Osteocyte (in vitro differentiated cells): ENCODE data around the gene NUP58. TPM values are rescaled to one million over a fixed set of nuclear protein-coding genes. Genes with fewer than 3 reads are reported as not detected.

Source experiments
- DNase-seq: peaks from one replicate; pipeline ENCODE4 v3.0.0; 2021; ENCODE audit warnings: mixed read lengths; ENCODE audit not compliant: unreplicated experiment; ENCODE audit errors: extremely low spot score
- H3K27ac Mint-ChIP-seq: one replicate; pipeline ENCODE4 v1.8.0; 2021; ENCODE audit warnings: mild to moderate bottlenecking, mixed read lengths; ENCODE audit not compliant: unreplicated experiment
- H3K27me3 Mint-ChIP-seq: one replicate; pipeline ENCODE4 v1.8.0; 2021; ENCODE audit warnings: mixed read lengths; ENCODE audit not compliant: unreplicated experiment
- H3K36me3 Mint-ChIP-seq: one replicate; pipeline ENCODE4 v1.8.0; 2021; ENCODE audit warnings: mixed read lengths; ENCODE audit not compliant: unreplicated experiment
- H3K4me1 Mint-ChIP-seq: one replicate; pipeline ENCODE4 v1.8.0; 2021; ENCODE audit warnings: mixed read lengths; ENCODE audit not compliant: unreplicated experiment
- H3K4me3 Mint-ChIP-seq: one replicate; pipeline ENCODE4 v1.8.0; 2021; ENCODE audit warnings: mild to moderate bottlenecking, moderate library complexity, mixed read lengths; ENCODE audit not compliant: unreplicated experiment
- H3K9me3 Mint-ChIP-seq: one replicate; pipeline ENCODE4 v1.8.0; 2021; ENCODE audit warnings: mixed read lengths; ENCODE audit not compliant: unreplicated experiment
- CTCF ChIP-seq: fragments of 200-600 bp; sonication (generic); IDR thresholded peaks from 2 replicates; pipeline ENCODE4 v1.5.0; 2021; ENCODE audit warnings: antibody characterized with exemption, mild to moderate bottlenecking, moderate library complexity
- long read RNA-seq: library from polyadenylated mRNA; unstranded; transcript quantifications from one replicate; pipeline ENCODE4 v2.0.0, GENCODE V29; 2021
- total RNA-seq: library from RNA; stranded (reverse); gene quantifications from 2 replicates; pipeline ENCODE4 v1.2.1, GENCODE V29; 2021

The NUP58 gene
- total RNA-seq = 34.4 and 35.1 TPM in 2 replicates
- long read RNA-seq, full-length matches to known transcripts = 63 of 89 reads
- long read RNA-seq, partial matches to known transcripts = 3 of 89 reads
- long read RNA-seq, other reads (novel, unspliced or antisense) = 23 of 89 reads

GRCh38 chr13:25301347-25302113 is at the start of gene NUP58:
Gene NUP58 (plus strand): TSS chr13:25301625. CDS start chr13:25301774, 149 bp downstream.
- H3K4me1 Mint-ChIP-seq = peaks cover 29% of the 10 kb centered on the region
- no peaks in the 10 kb centered on the region for H3K9me3 Mint-ChIP-seq
- TF ChIP-seq CTCF = no peak
- peak; percentile 97 for DNase-seq
- peaks cover 7% of the 10 kb centered on the region for H3K36me3 Mint-ChIP-seq
- H3K4me3 Mint-ChIP-seq = peak within 1 kb of the TSS; percentile 88
- peaks cover 21% of the 10 kb centered on the region for H3K27me3 Mint-ChIP-seq
- peak within 1 kb of the TSS; percentile 92 for H3K27ac Mint-ChIP-seq

GRCh38 chr13:25252225-25252624 is 49.2 kb upstream of the NUP58 start:
- DNase-seq = no peak
- H3K36me3 Mint-ChIP-seq = peaks cover 45% of the 10 kb centered on the region
- H3K9me3 Mint-ChIP-seq = no peaks in the 10 kb centered on the region
- no peak overlapping the region for H3K4me3 Mint-ChIP-seq
- H3K4me1 Mint-ChIP-seq = no peaks in the 10 kb centered on the region
- TF ChIP-seq CTCF = no peak
- H3K27ac Mint-ChIP-seq = no peak overlapping the region
- no peaks in the 10 kb centered on the region for H3K27me3 Mint-ChIP-seq

- no peaks in the 10 kb centered on the region for H3K9me3 Mint-ChIP-seq
- peaks cover 49% of the 10 kb centered on the region for H3K36me3 Mint-ChIP-seq
- no peaks in the 10 kb centered on the region for H3K4me1 Mint-ChIP-seq
- TF ChIP-seq CTCF = no peak
- no peak overlapping the region for H3K27ac Mint-ChIP-seq
- no peak for DNase-seq
- no peak overlapping the region for H3K4me3 Mint-ChIP-seq
- H3K27me3 Mint-ChIP-seq = no peaks in the 10 kb centered on the region
Measured at GRCh38 chr13:25252752-25253151, 48.7 kb upstream of the NUP58 start.

GRCh38 chr13:25253702-25254101 is 47.7 kb upstream of the NUP58 start:
- H3K9me3 Mint-ChIP-seq = no peaks in the 10 kb centered on the region
- no peak for DNase-seq
- H3K36me3 Mint-ChIP-seq = peaks cover 50% of the 10 kb centered on the region
- H3K27me3 Mint-ChIP-seq = no peaks in the 10 kb centered on the region
- no peak overlapping the region for H3K27ac Mint-ChIP-seq
- H3K4me3 Mint-ChIP-seq = no peak overlapping the region
- TF ChIP-seq CTCF = no peak
- no peaks in the 10 kb centered on the region for H3K4me1 Mint-ChIP-seq

- Mint-ChIP-seq H3K36me3 (peaks cover 43% of the 10 kb centered on the region), H3K4me1 (no peaks in the 10 kb centered on the region), H3K9me3 (no peaks in the 10 kb centered on the region), H3K27ac (no peak overlapping the region), H3K27me3 (no peaks in the 10 kb centered on the region), H3K4me3 (no peak overlapping the region)
- no peak for DNase-seq
- no peak for TF ChIP-seq CTCF
Measured at GRCh38 chr13:25262261-25262660, 39.2 kb upstream of the NUP58 start.
